H9 (cell line): Measurements from ENCODE around the gene MAPKAP1. TPM values are rescaled to one million over a fixed set of nuclear protein-coding genes. Genes with fewer than 3 reads are reported as not detected.

Experiments
- DNase-seq: peaks from one replicate; pipeline ENCODE4 v3.0.0-alpha.2; 2017
- H2AFZ ChIP-seq: one replicate; pipeline ENCODE4 v1.6.1; 2013; ENCODE audit warnings: mild to moderate bottlenecking, low read length, control low read depth, moderate library complexity
- H2AK5ac ChIP-seq: 2 replicates; pipeline ENCODE4 v1.6.1; 2013; ENCODE audit warnings: low read length, control low read depth, mixed read lengths; ENCODE audit not compliant: insufficient read length
- H2BK120ac ChIP-seq: one replicate; pipeline ENCODE4 v1.6.1; 2013; ENCODE audit warnings: low read depth, mild to moderate bottlenecking, low read length, control low read depth, inconsistent platforms; ENCODE audit not compliant: poor library complexity, severe bottlenecking
- H2BK12ac ChIP-seq: 2 replicates; pipeline ENCODE4 v1.6.1; 2013; ENCODE audit warnings: low read length, control low read depth, mixed read lengths, low read depth; ENCODE audit not compliant: insufficient read length
- H2BK15ac ChIP-seq: 2 replicates; pipeline ENCODE4 v1.6.1; 2013; ENCODE audit warnings: low read depth, low read length, control low read depth
- H2BK20ac ChIP-seq: one replicate; pipeline ENCODE4 v1.6.1; 2013; ENCODE audit warnings: low read depth, mild to moderate bottlenecking, low read length, control low read depth, inconsistent platforms; ENCODE audit not compliant: poor library complexity, severe bottlenecking
- H2BK5ac ChIP-seq: 2 replicates; pipeline ENCODE4 v1.6.1; 2013; ENCODE audit warnings: low read length, control low read depth, mixed read lengths; ENCODE audit not compliant: insufficient read length
- H3K14ac ChIP-seq: 2 replicates; pipeline ENCODE4 v1.6.1; 2013; ENCODE audit warnings: low read length, control low read depth; ENCODE audit not compliant: insufficient read depth
- H3K18ac ChIP-seq: 2 replicates; pipeline ENCODE4 v1.6.1; 2013; ENCODE audit warnings: low read depth, mild to moderate bottlenecking, mixed read lengths, low read length, control low read depth; ENCODE audit not compliant: insufficient read length
- H3K23ac ChIP-seq: 2 replicates; pipeline ENCODE4 v1.6.1; 2013; ENCODE audit warnings: low read length, control low read depth, mixed read lengths, low read depth; ENCODE audit not compliant: insufficient read length
- H3K23me2 ChIP-seq: 2 replicates; pipeline ENCODE4 v1.6.1; 2013; ENCODE audit warnings: low read depth, mild to moderate bottlenecking, mixed read lengths, low read length, control low read depth; ENCODE audit not compliant: insufficient read length, poor library complexity, severe bottlenecking
- H3K27ac ChIP-seq: 2 replicates; pipeline ENCODE4 v1.5.1; 2013; ENCODE audit warnings: low read length, control low read depth, mixed read lengths, low read depth; ENCODE audit not compliant: insufficient read length
- H3K27me3 ChIP-seq: 2 replicates; pipeline ENCODE4 v1.6.1; 2013; ENCODE audit warnings: low read length, control low read depth, inconsistent platforms; ENCODE audit not compliant: insufficient read depth
- H3K4ac ChIP-seq: 2 replicates; pipeline ENCODE4 v1.6.1; 2013; ENCODE audit warnings: low read depth, mild to moderate bottlenecking, control low read depth, inconsistent platforms, low read length, moderate library complexity
- H3K4me1 ChIP-seq: 2 replicates; pipeline ENCODE4 v1.6.1; 2013; ENCODE audit warnings: low read length, control low read depth, inconsistent platforms; ENCODE audit not compliant: insufficient read depth
- H3K4me2 ChIP-seq: 2 replicates; pipeline ENCODE4 v1.6.1; 2013; ENCODE audit warnings: low read length, control low read depth, mixed read lengths; ENCODE audit not compliant: insufficient read length, insufficient read depth
- H3K56ac ChIP-seq: 2 replicates; pipeline ENCODE4 v1.6.1; 2013; ENCODE audit warnings: low read depth, mild to moderate bottlenecking, mixed read lengths, low read length, control low read depth; ENCODE audit not compliant: insufficient read length
- H3K79me1 ChIP-seq: 2 replicates; pipeline ENCODE4 v1.6.1; 2013; ENCODE audit warnings: low read depth, mild to moderate bottlenecking, moderate library complexity, low read length, control low read depth, inconsistent platforms; ENCODE audit not compliant: insufficient read depth, poor library complexity, severe bottlenecking
- H3K79me2 ChIP-seq: 2 replicates; pipeline ENCODE4 v1.6.1; 2013; ENCODE audit warnings: low read length, control low read depth, inconsistent platforms; ENCODE audit not compliant: insufficient read depth
- H3K9ac ChIP-seq: 2 replicates; pipeline ENCODE4 v1.6.1; 2013; ENCODE audit warnings: low read length, control low read depth, mixed read lengths; ENCODE audit not compliant: insufficient read length; ENCODE audit errors: extremely low read depth
- H3K9me3 ChIP-seq: one replicate; pipeline ENCODE4 v1.6.1; 2013; ENCODE audit warnings: low read depth, low read length, inconsistent platforms; ENCODE audit not compliant: control insufficient read depth
- H3T11ph ChIP-seq: one replicate; pipeline ENCODE4 v1.6.1; 2013; ENCODE audit warnings: mild to moderate bottlenecking, low read length, control low read depth, inconsistent platforms
- H4K20me1 ChIP-seq: one replicate; pipeline ENCODE4 v1.6.1; 2013; ENCODE audit not compliant: control insufficient read depth, insufficient read length, insufficient read depth
- H4K5ac ChIP-seq: 2 replicates; pipeline ENCODE4 v1.6.1; 2013; ENCODE audit warnings: low read depth, mild to moderate bottlenecking, mixed read lengths, low read length, control low read depth; ENCODE audit not compliant: insufficient read length
- H4K8ac ChIP-seq: replicated peaks from 2 replicates; pipeline ENCODE4 v1.6.1; 2013; ENCODE audit warnings: low read length, control low read depth, mixed read lengths, low read depth; ENCODE audit not compliant: insufficient read length
- H4K91ac ChIP-seq: 2 replicates; pipeline ENCODE4 v1.6.1; 2013; ENCODE audit warnings: low read depth, mild to moderate bottlenecking, moderate library complexity, mixed read lengths, low read length, control low read depth; ENCODE audit not compliant: insufficient read length
- H3K27ac Mint-ChIP-seq, 3 experiments: 2 replicates in 2 of 3; 3 replicates in 1 of 3; pipeline ENCODE4 v1.8.0; 2020 to 2021; ENCODE audit warnings: mixed read lengths in 3 of 3, mild to moderate bottlenecking in 1 of 3, moderate library complexity in 1 of 3
- H3K27me3 Mint-ChIP-seq: 2 replicates; pipeline ENCODE4 v1.8.0; 2021; ENCODE audit warnings: low read depth, mild to moderate bottlenecking, moderate library complexity, mixed read lengths
- H3K36me3 Mint-ChIP-seq, 3 experiments: 2 replicates in 2 of 3; 3 replicates in 1 of 3; pipeline ENCODE4 v1.8.0; 2020 to 2021; ENCODE audit warnings: low read depth in 3 of 3, mixed read lengths in 3 of 3; ENCODE audit not compliant: insufficient read depth in 1 of 3
- H3K4me1 Mint-ChIP-seq, 2 experiments: 2 replicates each; pipeline ENCODE4 v1.8.0; 2020; ENCODE audit warnings: mixed read lengths in 2 of 2
- H3K4me3 Mint-ChIP-seq, 2 experiments: 2 replicates in 1 of 2; 3 replicates in 1 of 2; pipeline ENCODE4 v1.8.0; 2020 to 2021; ENCODE audit warnings: mild to moderate bottlenecking in 2 of 2, mixed read lengths in 2 of 2, moderate library complexity in 1 of 2
- H3K9me3 Mint-ChIP-seq, 2 experiments: 2 replicates in 1 of 2; 3 replicates in 1 of 2; pipeline ENCODE4 v1.8.0; 2020; ENCODE audit warnings: mild to moderate bottlenecking in 2 of 2, mixed read lengths in 2 of 2, moderate library complexity in 1 of 2
- CTCF ChIP-seq: fragments of 200-600 bp; sonication (generic); conservative IDR thresholded peaks from 3 replicates; pipeline ENCODE4 v1.8.0; 2021; ENCODE audit warnings: antibody characterized with exemption, mild to moderate bottlenecking
- WGBS: extraction: QIAGEN DNeasy Blood & Tissue Kit; methylation state at CpG from one replicate; pipeline ENCODE4 v1.1.7; 2013; ENCODE audit warnings: missing lambda C conversion rate, low lambda C conversion rate, mixed read lengths; ENCODE audit not compliant: insufficient read length; ENCODE audit errors: extremely low coverage; 5-methylcytosine and 5-hydroxymethylcytosine counted together
- total RNA-seq: library from RNA; stranded (reverse); gene quantifications from 2 replicates; pipeline ENCODE4 v1.2.1, GENCODE V29; 2021

The MAPKAP1 gene
- total RNA-seq, 1 experiment from 2014 or later, result 97.0 TPM

GRCh38 chr9:125495172-125496119, 211.6 kb downstream of the MAPKAP1 start:
- no peaks in the 10 kb centered on the region for H3K27me3 Mint-ChIP-seq
- H3K9me3 Mint-ChIP-seq, result no peaks in the 10 kb centered on the region
- Histone ChIP-seq H2AFZ (no peak overlapping the region), H4K5ac (no peak overlapping the region), H3K9ac (no peak overlapping the region), H3K79me1 (no peaks in the 10 kb centered on the region), H3K27ac (no peak overlapping the region), H3K4me1 (peaks cover 17% of the 10 kb centered on the region), H2BK12ac (no peak overlapping the region), H3K56ac (no peak overlapping the region), H3K23me2 (no peaks in the 10 kb centered on the region), H3K18ac (no peak overlapping the region), H3K27me3 (no peaks in the 10 kb centered on the region), H2BK20ac (no peak overlapping the region), H4K8ac (no peak overlapping the region), H3K79me2 (no peaks in the 10 kb centered on the region), H2BK120ac (no peak overlapping the region), H3K14ac (no peak overlapping the region), H3T11ph (no peak overlapping the region), H4K91ac (no peak overlapping the region), H3K4me2 (no peak overlapping the region), H2BK15ac (no peak overlapping the region), H2AK5ac (no peak overlapping the region), H2BK5ac (no peak overlapping the region), H3K4ac (no peak overlapping the region), H3K23ac (no peak overlapping the region), H3K9me3 (no peaks in the 10 kb centered on the region), H4K20me1 (no peaks in the 10 kb centered on the region)
- no peak for TF ChIP-seq CTCF
- peak overlapping the region in 1 of 3 experiments; percentile 74; a peak in 3 of 7 replicates for H3K27ac Mint-ChIP-seq
- H3K36me3 Mint-ChIP-seq, result no peaks in the 10 kb centered on the region
- peak overlapping the region in 1 of 2 experiments; percentile 5; a peak in 1 of 5 replicates for H3K4me3 Mint-ChIP-seq
- DNase-seq, result peak; percentile 64
- no CpG with 5 or more reads among the region's 8 CpGs for WGBS
- peaks cover 31 to 34% of the 10 kb centered on the region in 2 experiments for H3K4me1 Mint-ChIP-seq
